ENCODE data around the gene RNF39. TPM values are rescaled to one million over a fixed set of nuclear protein-coding genes. Genes with fewer than 3 reads are reported as not detected.
A peak's percentile ranks its signal among the peaks of the same experiment; 100 is the strongest.

The RNF39 gene
- total and polyA plus RNA-seq, 10 of the 15 experiments (the other 5 are each of a cell fraction or from before 2014, with no cell fraction given), result 0.04 to 0.11 TPM; not detected in 8

GRCh38 chr6:30037182-30037788 lies 38.3 kb downstream of the RNF39 start (continued):
- TF ChIP-seq PBX3 (IDR thresholded peaks at IDR 0.05; ENCODE audit: insufficient replicate concordance, low read depth, low read length) (peak; percentile 43), IRF3 (IDR thresholded peaks at IDR 0.05) (no peak), USF2 (IDR thresholded peaks at IDR 0.05; ENCODE audit: borderline replicate concordance, low read depth, low read length) (no peak), ZNF687 (IDR thresholded peaks at IDR 0.05) (no peak), BCL3 (IDR thresholded peaks at IDR 0.05; ENCODE audit: borderline replicate concordance, insufficient read depth, low read depth, low read length, poor library complexity, severe bottlenecking) (no peak), ZBTB11 (CRISPR knock-in tag; IDR thresholded peaks at IDR 0.05) (no peak), MAX (IDR thresholded peaks at IDR 0.05; ENCODE audit: low read depth, low read length) (no peak), RBBP5 (conservative IDR thresholded peaks at IDR 0.05) (no peak), HSF1 (IDR thresholded peaks at IDR 0.05; ENCODE audit: low read depth, low read length) (no peak), CREB1 (IDR thresholded peaks at IDR 0.05; ENCODE audit: low read depth) (no peak), FOXM1 (IDR thresholded peaks at IDR 0.05; ENCODE audit: low read depth, low read length) (no peak), SP1 (IDR thresholded peaks at IDR 0.05; ENCODE audit: low read depth, low read length) (no peak), IKZF1 (conservative IDR thresholded peaks at IDR 0.05) (no peak), RAD21 (IDR thresholded peaks at IDR 0.05; ENCODE audit: insufficient read depth, low read depth, low read length) (peak; percentile 38)
